ENCODE data around the gene ARHGDIB. TPM values are rescaled to one million over a fixed set of nuclear protein-coding genes. Genes with fewer than 3 reads are reported as not detected.

The ARHGDIB gene
- polyA plus RNA-seq, 4 donors = 50.0 to 59.6 (median 55.9) TPM

DNA sequence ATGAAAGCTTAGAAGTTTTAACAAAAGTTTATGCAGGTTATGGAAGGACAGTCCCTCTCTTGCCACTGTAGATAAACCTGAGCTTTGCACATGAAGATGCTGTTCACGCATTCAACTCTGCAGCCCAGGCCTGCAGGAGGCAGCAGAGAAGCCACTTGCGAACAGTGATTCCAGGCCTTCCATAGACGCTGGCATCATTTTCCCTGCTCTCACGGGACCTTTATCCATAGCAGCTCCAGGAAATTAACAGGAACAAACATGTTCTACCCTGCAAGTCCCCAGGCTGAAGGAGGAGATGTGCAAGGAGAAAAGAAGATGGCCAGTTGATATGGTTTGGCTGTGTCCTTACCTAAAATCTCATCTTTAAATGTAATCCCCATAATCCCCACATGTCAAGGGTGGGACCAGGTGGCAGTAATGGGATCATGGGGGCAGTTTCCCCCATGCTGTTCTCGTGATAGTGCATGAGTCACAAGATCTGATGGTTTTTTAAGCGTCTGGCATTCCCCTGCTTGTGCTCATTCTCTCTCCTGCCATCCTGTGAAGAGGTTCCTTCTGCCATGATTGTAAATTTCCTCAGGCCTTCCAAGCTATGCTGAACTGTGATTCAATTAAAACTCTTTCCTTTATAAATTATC lies 25.1 kb downstream of the ARHGDIB start:
- DNase-seq (ENCODE audit: low read depth in 4 of 4, low spot score in 3 of 4) = no peak

DNA sequence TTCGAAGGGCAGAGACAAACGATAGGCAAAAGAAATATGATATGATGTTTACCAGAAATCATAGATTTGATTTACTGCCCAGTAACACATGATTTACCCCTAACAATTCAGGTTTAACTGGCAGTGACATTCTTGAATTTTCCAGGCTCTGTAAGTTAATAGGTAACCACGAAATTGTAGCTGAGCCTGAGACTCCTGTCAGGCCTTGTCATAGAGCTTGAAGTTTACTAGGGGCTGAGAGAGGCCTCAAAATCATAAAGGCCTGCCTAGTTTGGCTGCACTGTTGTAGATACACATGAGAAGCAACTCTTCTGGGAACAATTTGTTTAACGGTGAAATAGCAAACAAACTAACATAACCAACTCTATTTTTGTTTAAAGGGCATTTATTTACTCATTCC lies 26.4 kb downstream of the ARHGDIB start:
- DNase-seq (ENCODE audit: low read depth in 4 of 4, low spot score in 3 of 4) = peak in 3 of 4 donors; percentile 52 to 66 (median 55)

DNA sequence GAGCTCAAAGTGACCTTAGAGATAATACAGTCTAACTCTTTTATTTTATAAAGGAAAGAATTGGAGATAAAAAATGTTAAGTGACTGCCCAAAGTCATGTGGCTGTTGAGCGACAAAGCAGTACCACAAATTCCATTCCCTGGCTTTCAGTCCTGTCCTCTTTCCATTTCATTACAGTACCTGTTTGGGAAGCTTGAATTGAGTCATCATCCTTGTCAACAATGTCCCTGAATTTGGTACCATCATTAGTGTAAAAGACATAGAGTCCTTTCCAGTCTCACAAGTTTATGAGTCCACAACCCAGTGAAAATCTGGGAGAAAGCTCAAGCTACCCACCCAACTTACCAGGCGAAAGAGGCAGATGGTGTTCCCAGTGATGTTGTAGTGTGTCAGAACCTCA lies 26.9 kb downstream of the ARHGDIB start:
- DNase-seq (ENCODE audit: low read depth in 4 of 4, low spot score in 3 of 4) = no peak

DNA sequence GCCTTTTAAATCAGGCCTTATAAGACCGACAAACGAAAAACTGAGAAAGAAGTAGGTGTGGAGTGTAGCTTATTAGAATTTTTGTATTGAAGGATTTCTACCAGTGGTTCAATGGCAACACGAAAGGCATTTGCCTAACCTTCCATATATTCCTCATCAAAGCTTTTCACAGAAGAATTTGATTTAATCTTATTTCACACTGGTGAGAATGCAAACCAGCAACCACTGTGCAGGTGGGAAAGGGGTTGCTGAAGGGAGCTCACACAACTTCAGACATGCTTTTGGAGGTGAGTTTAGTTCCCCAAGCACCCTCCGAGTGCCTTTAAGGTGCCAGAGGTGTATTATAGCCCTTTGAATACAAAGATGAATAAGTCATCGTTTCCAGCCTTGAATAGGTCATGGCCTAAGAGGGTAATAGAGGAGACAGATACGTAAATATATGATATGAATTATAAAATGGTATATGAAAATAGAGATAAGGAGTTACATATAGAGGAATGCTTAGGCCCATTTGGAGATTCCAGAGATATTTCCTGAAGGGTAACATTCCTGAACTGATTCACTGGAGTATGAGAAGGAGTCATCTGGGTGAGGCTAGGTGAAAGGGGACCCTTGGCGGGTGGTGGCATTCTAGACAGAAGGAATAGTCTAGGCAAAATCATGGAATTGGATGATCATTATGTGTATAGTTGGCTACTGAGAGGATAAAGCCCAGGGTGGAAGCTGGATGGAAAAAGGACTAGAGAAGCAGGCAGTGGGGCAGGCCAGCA lies 29.4 kb downstream of the ARHGDIB start:
- DNase-seq (ENCODE audit: low read depth in 4 of 4, low spot score in 3 of 4) = no peak

DNA sequence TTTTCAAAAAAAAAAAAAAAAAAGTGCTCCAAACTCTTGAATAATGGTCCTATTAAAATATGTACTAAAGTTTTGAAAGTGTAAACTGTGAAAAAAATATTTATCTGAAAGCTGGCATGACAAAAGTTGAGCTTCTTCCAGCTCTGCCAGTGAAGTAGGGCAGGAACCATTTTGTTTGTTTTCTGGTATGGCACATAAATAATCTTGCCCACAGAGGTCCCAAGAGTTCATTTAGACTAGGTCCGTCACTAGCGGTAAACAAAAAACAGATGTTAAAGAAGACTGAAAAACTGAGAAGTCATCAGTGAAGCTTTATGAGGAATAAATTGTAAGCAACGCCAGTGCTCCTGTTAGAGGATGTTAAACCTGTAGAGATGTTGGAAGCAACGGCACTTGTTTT lies 30.0 kb downstream of the ARHGDIB start:
- DNase-seq (ENCODE audit: low read depth in 4 of 4, low spot score in 3 of 4) = no peak

DNA sequence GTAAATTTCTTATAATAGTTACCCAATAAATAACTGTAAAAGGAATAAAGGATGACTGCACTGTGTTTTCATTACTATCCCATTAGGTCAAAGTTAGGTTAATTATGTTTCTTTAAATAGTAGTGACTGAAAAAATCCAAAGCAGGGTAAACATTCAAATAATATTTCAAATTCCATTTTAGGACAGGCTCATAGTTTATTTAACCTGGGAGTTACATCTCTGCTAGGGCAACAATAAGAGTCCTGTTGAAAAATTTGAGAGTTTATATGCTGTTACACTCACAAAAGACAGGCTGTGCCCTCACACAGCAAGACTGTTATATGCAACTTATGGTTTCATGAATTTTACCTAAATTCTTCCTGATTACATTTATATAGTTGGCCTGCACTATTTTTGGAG lies 31.1 kb downstream of the ARHGDIB start:
- DNase-seq (ENCODE audit: low read depth in 4 of 4, low spot score in 3 of 4) = no peak

DNA sequence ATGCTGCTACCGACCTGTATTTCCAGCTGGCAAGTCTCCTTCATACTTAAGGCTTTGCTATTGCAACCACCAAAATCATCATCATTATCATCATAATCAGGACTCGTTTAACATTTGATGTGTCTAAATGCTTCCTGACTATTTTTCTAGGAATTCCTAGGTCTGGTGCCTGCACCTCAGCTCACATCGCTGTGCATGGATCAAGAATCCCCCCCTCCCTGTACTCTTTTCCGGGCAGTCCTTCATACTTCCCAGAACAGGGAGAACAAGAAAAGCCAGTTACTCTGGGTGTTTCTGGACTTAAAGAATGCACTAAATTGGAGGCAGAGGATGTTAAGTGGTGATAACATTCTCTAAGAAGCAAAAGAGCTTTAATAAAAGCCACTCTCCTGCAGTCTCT lies 32.5 kb downstream of the ARHGDIB start:
- DNase-seq (ENCODE audit: low read depth in 4 of 4, low spot score in 3 of 4) = peak; percentile 48 to 77 (median 72)

DNA sequence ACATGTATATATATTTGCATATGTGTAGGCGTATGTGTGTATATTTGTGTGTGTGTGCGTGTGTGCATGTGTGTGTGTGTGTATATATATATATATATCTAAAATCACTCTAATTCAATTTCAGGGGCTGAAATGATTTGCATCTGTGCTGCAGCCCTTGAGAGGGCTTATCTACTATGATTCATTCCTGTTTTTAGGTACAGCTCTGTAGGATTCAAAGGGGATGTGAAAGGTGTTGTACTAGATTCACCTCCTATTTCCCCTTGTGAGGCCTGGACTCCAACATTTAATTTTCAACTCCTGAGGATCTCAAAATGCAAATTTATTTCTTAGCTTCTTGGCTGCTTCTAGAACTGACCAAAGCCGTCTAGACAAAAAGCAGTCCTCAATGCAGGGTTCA lies 34.1 kb downstream of the ARHGDIB start:
- no peak for DNase-seq (ENCODE audit: low read depth in 4 of 4, low spot score in 3 of 4)

DNA sequence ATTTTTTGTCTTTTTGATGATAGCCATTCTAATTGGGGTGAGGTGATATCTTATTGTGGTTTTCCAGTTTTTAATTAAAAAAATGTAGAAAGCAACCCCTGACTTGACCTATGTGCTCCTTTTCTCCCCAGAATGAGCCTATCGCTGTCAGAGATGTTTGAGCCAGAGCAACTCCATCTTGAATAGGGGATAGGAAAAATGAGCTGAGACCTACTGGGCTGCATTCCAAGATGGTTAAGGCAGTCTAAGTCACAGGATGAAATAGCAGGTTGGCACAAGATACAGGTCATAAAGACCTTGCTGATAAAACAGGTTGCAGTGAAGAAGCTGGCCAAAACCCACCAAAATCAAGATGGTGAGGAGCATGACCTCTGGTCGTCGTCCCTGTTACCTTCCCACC lies 36.9 kb downstream of the ARHGDIB start:
- no peak for DNase-seq (ENCODE audit: low read depth in 4 of 4, low spot score in 3 of 4)

DNA sequence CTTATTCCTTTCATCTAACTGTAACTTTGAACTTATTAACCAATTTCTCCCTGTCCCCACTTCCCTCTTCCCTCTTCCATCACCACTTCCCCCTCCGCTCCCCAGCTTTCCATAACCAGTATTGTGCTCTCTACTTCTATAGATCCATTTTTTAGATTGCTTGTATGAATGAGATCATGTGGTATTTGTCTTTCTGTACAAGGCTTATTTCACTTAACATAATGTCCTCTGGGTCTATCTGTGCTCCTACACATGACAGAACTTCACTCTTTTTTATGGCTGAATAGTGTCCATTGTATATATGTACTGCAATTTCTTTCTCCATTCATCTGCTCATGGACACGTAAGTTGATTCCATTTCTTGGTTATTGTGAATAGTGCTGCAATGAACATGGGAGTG lies 37.5 kb downstream of the ARHGDIB start:
- DNase-seq (ENCODE audit: low read depth in 4 of 4, low spot score in 3 of 4) = no peak

DNA sequence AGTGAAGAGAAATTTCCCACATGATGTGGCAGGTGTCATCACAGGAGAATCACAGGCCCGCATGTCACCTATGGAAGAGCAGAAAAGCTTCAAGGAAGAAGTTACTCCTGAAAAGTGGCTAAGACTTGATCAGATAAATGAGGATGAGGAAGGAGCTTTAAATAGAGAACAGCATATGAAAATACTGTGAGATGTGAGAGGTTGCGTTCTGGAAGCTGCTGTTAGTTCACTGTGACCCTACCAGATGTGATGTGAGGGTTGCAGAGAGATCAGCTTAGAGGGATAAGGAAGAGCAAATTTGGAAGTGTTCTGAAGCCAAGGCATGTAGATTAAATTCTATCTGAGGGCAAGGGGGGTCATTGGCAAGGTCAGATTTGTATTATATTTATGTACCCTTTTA lies 40.2 kb downstream of the ARHGDIB start:
- DNase-seq (ENCODE audit: low read depth in 4 of 4, low spot score in 3 of 4) = no peak

DNA sequence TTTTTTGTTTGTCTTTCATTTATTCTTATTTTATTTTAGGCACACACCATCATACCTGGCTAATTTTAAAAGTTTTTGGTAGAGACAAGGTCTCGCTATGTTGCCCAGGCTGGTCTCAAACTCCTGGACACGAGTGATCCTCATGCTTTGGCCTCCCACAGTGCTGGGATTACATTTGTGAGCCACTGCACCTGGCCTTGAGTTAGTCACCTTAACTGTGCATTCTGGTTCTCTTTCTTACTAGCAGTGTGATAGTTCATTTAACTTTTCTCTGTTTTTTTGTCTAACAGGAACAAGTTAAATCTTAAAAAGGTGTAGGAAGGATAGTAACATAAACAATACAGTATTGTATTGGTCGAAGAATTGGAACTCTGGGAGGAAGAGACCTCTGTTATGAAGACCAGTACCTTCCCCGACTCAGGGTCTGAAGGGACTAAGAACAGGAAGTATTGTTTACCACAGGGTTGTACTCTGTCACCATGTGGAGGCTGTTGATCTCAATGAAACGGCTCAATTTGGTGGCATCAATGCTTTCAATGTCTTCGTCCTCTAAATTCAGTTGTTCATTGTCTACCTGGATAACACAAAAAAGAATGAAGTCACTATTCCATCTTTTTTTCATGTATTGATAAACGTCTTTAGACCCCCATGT lies 40.8 kb downstream of the ARHGDIB start:
- no peak for DNase-seq (ENCODE audit: low read depth in 4 of 4, low spot score in 3 of 4)

DNA sequence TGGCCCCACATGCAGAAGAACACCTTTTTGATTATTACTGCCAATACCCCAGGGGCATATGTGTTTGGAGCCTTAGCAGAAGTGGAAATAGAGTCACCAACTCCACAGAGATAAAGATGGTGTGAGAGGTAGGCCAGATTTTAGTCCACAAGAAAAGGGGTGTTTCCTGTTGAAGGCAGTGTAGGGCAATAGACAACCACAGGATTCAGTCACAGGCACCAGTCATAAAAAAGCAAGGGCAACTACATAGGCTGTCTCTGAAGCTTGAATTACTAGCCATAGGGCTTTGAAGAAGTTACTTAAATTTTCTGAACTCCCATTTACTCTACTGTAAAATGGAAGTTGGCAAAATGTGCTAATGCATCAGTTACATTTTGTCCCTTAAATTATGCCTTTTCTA lies 41.9 kb downstream of the ARHGDIB start:
- DNase-seq (ENCODE audit: low read depth in 4 of 4, low spot score in 3 of 4) = no peak

DNA sequence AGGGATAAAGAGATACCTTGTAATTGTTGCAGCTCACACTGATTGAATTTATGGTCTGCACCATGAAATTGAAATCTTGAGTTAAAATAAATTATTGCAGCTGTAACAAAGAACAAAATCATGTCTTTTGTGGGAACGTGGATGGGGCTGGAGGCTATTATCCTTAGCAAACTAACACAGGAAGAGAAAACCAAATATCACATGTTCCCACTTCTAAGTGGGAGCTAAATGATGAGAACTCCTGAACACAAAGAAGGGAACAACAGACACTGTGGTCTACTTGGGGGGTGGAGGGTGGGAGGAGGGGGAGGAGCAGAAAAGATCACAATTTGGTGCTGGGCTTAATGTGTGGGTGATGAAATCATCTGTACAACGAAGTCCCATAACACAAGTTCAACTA lies 45.7 kb downstream of the ARHGDIB start:
- no peak for DNase-seq (ENCODE audit: low read depth in 4 of 4, low spot score in 3 of 4)

DNA sequence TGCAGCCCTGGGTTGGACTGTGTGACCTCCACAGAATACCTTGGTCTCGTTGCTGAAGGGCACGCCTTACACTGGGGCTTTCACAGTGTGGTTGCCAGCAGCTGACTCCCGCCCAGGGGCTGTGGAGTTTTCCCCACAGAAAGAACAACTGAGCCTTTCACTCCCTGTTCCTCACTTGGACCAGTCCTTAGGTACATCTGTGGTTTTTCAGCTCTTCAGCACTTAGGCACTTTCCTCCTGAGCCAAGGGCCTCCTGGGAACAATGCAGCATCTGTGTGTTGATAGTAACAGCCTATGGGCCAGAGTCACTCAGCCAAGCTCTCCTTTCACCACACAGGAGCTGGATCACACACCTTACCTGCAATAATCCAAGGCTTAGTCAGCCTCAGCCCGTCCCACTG lies 48.0 kb downstream of the ARHGDIB start:
- DNase-seq (ENCODE audit: low read depth in 4 of 4, low spot score in 3 of 4) = no peak

DNA sequence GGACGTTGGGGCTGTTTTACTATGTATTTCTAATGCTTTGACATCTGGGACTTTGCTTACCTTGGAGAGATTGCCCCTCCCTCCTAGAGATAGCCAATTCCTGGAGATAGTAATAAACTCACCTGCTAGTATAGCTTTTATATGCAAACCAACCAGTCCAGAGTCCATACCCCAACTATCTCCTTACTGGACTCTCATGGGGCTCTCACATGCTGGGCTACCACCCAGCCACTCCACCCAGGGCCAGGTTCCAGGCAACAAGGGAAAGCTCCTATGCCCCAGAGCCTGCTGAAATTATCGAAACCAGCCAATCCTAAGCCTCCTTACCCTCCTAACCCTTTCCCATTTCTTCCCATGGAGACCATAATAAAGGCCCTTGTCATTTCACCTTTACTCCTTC lies 50.3 kb downstream of the ARHGDIB start:
- no peak for DNase-seq (ENCODE audit: low read depth in 4 of 4, low spot score in 3 of 4)

DNA sequence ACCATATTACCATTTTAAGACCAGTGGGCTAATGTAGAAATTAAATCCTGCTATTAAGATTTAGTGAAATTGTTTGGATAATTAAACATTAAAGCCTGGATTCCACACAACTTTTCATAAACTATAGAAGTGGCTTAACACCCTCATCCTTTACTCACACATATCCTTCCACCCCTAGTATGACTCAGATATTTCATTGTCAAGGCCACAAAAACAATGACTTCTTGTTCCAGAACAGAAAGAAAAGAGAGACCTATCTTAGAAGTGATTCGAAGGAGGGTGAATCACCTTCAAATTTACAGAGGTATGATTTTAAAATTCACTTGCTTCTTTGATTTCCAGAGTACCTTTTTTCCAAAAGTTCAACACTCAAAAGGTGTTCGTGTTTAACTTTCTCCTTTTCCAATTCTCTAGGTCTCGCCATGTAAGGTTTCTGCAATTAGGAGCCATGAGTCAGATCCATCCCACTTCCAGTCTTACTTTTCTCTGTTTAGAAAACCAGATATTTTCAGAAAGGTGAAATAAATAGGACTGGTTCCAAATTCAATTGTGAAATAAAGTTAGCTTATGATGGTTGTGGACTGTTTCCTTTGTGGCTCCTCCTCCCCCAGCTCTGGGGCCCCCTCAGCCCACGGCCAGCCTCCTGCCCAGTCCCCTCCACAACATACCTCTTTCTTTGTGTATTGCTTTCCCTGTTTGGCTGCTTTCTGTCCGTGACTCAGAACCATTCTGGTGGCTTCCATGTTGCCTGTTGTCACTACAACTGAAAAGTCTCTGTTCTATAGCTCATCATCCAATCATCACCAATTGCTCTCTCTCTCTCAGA lies 51.1 kb downstream of the ARHGDIB start:
- DNase-seq (ENCODE audit: low read depth in 4 of 4, low spot score in 3 of 4) = no peak

DNA sequence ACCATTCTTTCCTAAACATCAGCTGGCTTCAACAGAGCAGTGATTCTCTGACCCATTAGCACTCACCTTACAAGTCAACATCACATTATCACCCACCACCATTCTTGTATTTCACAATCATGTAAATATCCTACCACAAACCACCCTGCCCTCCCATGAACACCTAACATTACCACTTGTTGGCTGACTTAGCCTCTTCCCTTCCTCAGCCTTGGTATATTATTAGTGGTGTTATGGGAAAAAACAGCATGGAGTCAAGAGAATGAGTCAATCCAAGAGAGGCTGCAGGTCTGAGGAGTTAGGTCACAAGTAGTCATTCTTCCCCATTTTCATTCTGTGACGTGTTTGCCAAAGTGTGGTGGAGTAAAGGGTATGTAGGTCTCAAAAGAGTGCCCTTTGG lies 53.4 kb downstream of the ARHGDIB start:
- DNase-seq (ENCODE audit: low read depth in 4 of 4, low spot score in 3 of 4) = no peak

DNA sequence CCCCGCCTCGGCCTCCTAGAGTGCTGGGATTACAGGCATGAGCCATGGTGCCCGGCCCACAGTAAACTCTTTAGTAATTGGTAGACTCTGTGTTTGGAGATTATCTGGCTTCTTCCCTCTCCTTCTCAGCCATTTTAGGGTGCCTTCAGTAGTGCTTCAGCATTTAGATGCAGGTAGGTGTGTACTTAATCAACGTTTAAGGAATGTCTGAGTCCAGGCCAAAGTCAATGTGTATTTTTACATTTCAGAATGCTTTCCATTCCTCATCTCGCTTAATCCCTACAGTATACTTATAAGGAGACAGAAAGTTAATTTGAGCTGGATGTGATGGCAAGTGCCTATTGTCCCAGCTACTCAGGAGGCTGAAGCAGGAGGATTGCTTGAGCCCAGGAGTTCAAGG lies 55.3 kb downstream of the ARHGDIB start:
- DNase-seq (ENCODE audit: low read depth in 4 of 4, low spot score in 3 of 4) = no peak

DNA sequence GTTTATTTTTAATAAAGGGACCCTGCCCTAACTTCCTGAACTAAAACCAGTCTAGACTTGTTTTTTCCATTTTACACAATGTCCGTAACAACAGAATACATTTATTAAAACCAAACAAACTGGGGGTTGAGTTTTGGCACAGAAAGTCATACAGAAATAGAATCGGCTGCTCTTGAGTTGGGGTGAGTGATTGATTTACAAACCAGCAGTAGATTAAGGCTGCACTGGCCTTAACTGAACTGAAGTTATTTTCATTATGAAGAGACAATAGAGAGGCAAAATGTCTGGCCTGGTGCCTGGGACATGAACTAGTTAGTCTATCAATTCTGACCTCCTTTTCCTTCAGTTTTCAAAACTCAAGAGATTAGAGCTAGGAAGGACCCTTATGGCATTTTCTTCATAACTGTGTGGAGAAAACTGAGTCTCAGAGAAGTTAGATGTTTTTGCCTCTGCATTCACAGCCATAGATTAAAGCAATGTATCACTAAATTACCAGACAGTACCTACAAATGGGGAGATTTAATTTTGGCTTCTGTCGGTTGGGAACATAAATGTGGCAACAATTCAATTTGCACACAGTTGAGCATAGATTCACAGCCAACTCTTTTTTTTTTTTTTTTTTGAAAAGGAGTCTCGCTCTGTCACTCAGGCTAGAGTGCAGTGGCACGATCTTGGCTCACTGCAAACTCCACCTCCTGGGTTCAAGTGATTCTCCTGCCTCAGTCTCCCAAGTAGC lies 56.0 kb downstream of the ARHGDIB start:
- DNase-seq (ENCODE audit: low read depth in 4 of 4, low spot score in 3 of 4) = no peak

All from right renal pelvis (tissue), 4 donors.